ENCODE data around the gene SLC4A3. TPM values are rescaled to one million over a fixed set of nuclear protein-coding genes. Genes with fewer than 3 reads are reported as not detected.

Gene SLC4A3
- total RNA-seq, 1 experiment from 2014 or later, result 8.7 TPM

- TF ChIP-seq HMGXB4 (CRISPR knock-in tag; IDR thresholded peaks at IDR 0.05) (no peak), KAT7 (CRISPR knock-in tag; IDR thresholded peaks at IDR 0.05; ENCODE audit: borderline replicate concordance) (no peak), ATF2 (CRISPR knock-in tag; IDR thresholded peaks at IDR 0.05; ENCODE audit: borderline replicate concordance, low read depth) (no peak)
Measured at GRCh38 chr2:219676586-219676985, 49.2 kb downstream of the SLC4A3 start (continued).

GRCh38 chr2:219679041-219679440 lies 51.6 kb downstream of the SLC4A3 start:
- Mint-ChIP-seq H3K4me3 (no peak overlapping the region), H3K9me3 (peaks cover 38% of the 10 kb centered on the region), H3K4me1 (peaks cover under 1% of the 10 kb centered on the region), H3K27ac (no peak overlapping the region), H3K36me3 (peaks cover 20% of the 10 kb centered on the region), H3K27me3 (ENCODE audit: low read depth) (peaks cover 12% of the 10 kb centered on the region)
- POLR2A ChIA-PET, result interaction anchor here (0.6 kb wide), 1 partner anchor 356 kb away, joined by 7 read pairs; no protein-coding TSS in a partner anchor
- ATAC-seq (no peak), DNase-seq (ENCODE audit: low spot score) (no peak)
- no peak for TF ChIP-seq NFE2L1 (CRISPR knock-in tag; IDR thresholded peaks at IDR 0.05)
- TF ChIP-seq USF1 (CRISPR knock-in tag; IDR thresholded peaks at IDR 0.05), result no peak
- no peak for TF ChIP-seq SMAD4 (CRISPR knock-in tag; IDR thresholded peaks at IDR 0.05)
- no peak for TF ChIP-seq RELA (CRISPR knock-in tag; IDR thresholded peaks at IDR 0.05; ENCODE audit: borderline replicate concordance)
- no peak for TF ChIP-seq ATF1 (CRISPR knock-in tag; IDR thresholded peaks at IDR 0.05)
- no peak for TF ChIP-seq PRDM15 (CRISPR knock-in tag; IDR thresholded peaks at IDR 0.05)
- no peak for TF ChIP-seq NR2C2 (CRISPR knock-in tag; IDR thresholded peaks at IDR 0.05)
- no peak for TF ChIP-seq NFYB (CRISPR knock-in tag; conservative IDR thresholded peaks at IDR 0.05; ENCODE audit: low read depth)
- TF ChIP-seq JUN (CRISPR knock-in tag; IDR thresholded peaks at IDR 0.05), result no peak
- no peak for TF ChIP-seq MLX (CRISPR knock-in tag; IDR thresholded peaks at IDR 0.05)
- no peak for TF ChIP-seq ZNF423 (CRISPR knock-in tag; IDR thresholded peaks at IDR 0.05)
- no peak for TF ChIP-seq PREB (CRISPR knock-in tag; IDR thresholded peaks at IDR 0.05; ENCODE audit: borderline replicate concordance)
- no peak for TF ChIP-seq ZNF281 (CRISPR knock-in tag; IDR thresholded peaks at IDR 0.05)
- CTCF ChIA-PET, result no interaction called here
